HUES6 (cell line): Measurements from ENCODE around the gene DDIT4.

Experiments
- H3K27ac ChIP-seq: 2 replicates; pipeline ENCODE4 v1.7.0; 2013; ENCODE audit warnings: low read depth, mild to moderate bottlenecking, low read length, inconsistent platforms
- H3K27me3 ChIP-seq: 2 replicates; pipeline ENCODE4 v1.6.1; 2013; ENCODE audit warnings: low read length; ENCODE audit not compliant: control insufficient read depth, insufficient read depth
- H3K36me3 ChIP-seq: 2 replicates; pipeline ENCODE4 v1.6.1; 2013; ENCODE audit warnings: low read length; ENCODE audit not compliant: control insufficient read depth, insufficient read depth
- H3K4me1 ChIP-seq: 2 replicates; pipeline ENCODE4 v1.6.1; 2013; ENCODE audit warnings: low read length; ENCODE audit not compliant: control insufficient read depth, insufficient read depth
- H3K4me3 ChIP-seq: 2 replicates; pipeline ENCODE4 v1.5.1; 2013; ENCODE audit warnings: low read depth, low read length
- H3K9ac ChIP-seq: one replicate; pipeline ENCODE4 v1.6.1; 2013; ENCODE audit warnings: mild to moderate bottlenecking, low read length
- H3K9me3 ChIP-seq: 2 replicates; pipeline ENCODE4 v1.6.1; 2013; ENCODE audit warnings: low read depth, low read length; ENCODE audit not compliant: control insufficient read depth, insufficient read depth

DDIT4 gene

DNA sequence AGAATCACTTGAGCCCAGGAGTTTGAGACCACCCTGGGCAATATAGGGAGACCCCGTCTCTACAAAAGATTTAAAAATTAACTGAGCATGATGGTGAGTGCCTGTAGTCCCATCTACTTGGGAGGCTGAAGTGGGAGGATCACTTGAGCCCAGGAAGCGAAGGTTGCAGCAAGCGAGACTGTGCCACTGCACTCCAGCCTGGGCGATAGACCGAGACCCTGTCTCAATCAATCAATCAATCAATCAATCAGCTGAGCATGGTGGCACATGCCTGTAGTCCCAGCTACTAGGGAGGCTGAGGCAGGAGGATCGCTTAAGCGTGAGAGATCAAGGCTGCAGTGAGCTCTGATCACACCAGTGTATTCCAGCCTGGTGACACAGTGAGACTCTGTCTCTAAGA is 40.5 kb downstream of the DDIT4 start:
- Histone ChIP-seq H3K27ac (no peak overlapping the region), H3K4me3 (no peak overlapping the region), H3K9ac (no peak overlapping the region), H3K4me1 (peaks cover 30% of the 10 kb centered on the region), H3K36me3 (no peaks in the 10 kb centered on the region), H3K27me3 (no peaks in the 10 kb centered on the region), H3K9me3 (no peaks in the 10 kb centered on the region)

DNA sequence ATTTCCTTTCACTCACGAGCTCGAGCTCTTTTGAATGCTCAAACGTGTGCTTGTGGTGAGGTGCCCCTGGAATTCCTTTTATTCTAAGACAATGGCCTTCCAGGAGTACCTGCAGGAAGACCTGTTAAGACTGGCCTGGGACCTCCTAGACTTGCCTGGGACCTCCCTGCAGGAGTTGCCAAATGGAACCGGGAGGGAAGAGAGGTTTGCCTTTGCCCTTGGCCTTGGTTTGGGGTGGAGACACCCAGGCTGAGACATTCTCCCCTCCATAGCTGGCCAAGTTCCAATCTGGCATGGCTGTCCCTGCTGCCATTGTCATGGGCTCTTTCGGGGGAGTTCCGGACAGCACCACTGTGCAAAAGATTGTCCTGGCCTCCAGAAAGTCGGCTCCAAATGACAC is 41.3 kb downstream of the DDIT4 start:
- Histone ChIP-seq H3K4me3 (no peak overlapping the region), H3K4me1 (peaks cover 27% of the 10 kb centered on the region)

DNA sequence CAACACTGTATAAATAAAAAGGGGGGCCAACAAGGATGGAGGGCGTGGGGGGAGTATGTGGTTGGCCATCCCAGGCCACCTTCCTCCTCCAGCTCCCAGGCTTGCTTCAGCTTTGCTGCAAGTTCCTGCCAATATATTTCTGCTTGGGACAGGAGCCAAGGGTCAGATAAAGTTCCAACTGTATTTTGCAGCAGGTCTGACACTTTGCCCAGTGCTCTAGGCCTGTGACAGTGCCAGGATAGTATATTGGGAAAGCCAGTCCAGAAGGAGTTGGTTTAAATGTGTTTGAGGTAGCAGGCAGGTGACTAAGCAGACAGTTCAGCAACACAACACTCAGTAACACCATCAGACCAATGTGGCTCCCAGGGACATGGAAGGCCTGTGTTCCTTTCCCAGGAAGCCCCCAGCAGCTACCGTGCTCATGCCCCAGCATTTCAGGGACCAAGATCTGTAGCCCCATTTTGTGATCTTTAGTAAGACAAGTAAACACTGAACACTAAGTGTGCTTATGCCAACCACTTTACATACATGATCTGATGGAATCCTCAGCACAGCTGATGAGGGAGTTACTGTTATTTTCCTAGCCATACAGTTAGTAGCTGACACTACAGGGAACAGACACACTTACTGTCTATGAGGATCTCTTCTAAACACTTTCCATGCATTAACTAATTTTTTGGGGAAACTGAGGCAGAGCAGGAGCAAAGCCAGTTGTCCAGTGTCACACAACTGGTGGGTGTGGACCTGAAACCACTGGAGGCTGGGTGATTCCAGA is 42.1 kb downstream of the DDIT4 start:
- Histone ChIP-seq H3K27me3 (no peaks in the 10 kb centered on the region), H3K4me1 (peaks cover 27% of the 10 kb centered on the region), H3K4me3 (no peak overlapping the region), H3K9ac (no peak overlapping the region), H3K36me3 (no peaks in the 10 kb centered on the region), H3K9me3 (no peaks in the 10 kb centered on the region), H3K27ac (no peak overlapping the region)

More for the DNA sequence above, 41.3 kb downstream of the DDIT4 start:
- Histone ChIP-seq H3K9me3 (no peaks in the 10 kb centered on the region), H3K36me3 (no peaks in the 10 kb centered on the region), H3K27me3 (no peaks in the 10 kb centered on the region), H3K9ac (no peak overlapping the region), H3K27ac (no peak overlapping the region)

DNA sequence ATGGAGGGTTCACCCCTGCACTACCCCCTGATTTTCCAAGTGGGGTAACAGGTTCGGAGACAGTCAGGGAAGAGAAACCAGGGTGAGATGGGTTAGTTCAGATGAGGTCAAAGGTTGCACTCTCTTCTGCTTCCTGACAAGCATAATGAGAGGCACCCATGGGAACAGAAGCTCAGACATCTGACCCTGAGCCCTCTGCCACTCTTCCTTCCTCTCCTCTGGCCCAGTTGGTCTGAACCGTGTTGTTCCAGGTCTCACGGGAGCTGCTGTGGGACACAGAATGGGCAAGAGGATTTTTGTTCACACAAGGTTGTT is 42.6 kb downstream of the DDIT4 start:
- Histone ChIP-seq H3K36me3 (no peaks in the 10 kb centered on the region), H3K9me3 (no peaks in the 10 kb centered on the region), H3K27me3 (no peaks in the 10 kb centered on the region), H3K4me1 (peaks cover 31% of the 10 kb centered on the region), H3K4me3 (no peak overlapping the region), H3K27ac (no peak overlapping the region), H3K9ac (no peak overlapping the region)

DNA sequence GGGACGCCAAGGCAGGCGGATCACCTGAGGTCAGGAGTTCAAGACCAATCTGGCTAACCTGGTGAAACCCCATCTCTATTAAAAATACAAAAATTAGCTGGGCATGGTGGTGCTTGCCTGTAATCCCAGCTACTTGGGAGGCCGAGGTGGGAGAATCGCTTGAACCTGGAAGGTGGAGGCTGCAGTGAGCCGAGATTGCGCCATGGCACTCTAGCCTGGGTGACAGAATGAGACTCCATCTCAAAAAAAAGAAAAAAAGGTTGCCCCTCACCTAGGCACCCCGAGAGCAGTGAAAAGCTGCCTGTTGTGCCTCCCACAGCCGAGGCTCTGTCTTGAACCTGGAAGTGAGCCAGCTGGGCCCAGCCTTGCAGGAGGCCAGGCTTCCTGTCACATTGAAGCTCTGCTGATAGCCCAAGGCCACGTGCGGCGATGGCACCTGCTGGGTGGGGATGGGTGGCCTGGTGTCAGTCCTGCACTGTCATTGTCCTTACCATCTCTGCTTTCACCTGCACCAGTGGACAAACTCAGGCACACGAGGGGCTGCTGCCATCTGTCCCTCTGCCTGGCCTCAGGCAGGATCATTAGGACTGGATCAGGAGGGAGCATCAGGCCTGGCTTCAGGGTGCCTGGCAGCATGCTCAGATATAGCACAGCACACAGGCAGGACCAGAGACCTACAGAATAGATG is 43.2 kb downstream of the DDIT4 start:
- no peak overlapping the region for H3K9ac ChIP-seq
- H3K27me3 ChIP-seq = no peaks in the 10 kb centered on the region
- H3K9me3 ChIP-seq = no peaks in the 10 kb centered on the region
- H3K4me1 ChIP-seq = peaks cover 37% of the 10 kb centered on the region
- H3K4me3 ChIP-seq = no peak overlapping the region
- no peak overlapping the region for H3K27ac ChIP-seq
- H3K36me3 ChIP-seq = no peaks in the 10 kb centered on the region

DNA sequence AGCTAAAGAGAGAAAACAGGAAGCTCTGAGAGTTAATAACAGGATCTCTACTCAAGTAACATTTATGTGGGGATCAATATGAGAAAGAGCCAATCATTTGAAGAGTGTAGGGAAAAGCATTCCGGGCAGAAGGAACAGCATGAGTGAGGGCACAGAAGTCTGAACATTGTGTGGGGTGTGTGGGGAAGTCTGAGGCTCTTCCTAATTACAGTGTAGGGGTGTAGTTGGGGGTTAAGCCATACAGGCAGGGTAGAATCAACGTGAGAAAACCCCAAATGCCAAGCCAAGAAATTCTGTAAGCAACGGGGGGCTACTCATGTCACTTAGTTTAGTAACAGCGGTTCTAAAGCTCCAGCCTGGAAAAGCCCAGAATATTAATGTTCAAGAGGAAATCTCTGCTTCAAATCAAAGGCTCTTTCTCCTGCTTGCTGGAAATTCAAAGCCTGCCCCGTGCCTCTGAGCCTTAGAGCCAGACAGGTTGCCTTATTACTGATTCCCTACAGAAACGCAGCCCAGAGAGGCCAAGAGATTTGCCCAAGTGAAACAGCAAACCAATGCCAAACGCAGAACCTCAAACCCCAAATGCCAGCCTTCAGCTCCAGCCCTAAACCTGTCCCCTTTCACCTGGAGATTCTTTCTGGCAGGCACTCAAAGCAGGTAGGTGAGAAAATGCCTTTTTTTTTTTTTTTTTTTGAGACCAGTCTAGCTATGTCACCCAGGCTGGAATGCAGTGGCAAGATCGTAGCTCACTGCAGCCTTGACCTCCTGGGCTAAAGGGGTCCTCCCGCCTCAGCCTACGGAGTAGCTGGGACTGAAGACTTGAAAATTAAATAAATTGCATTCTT is 44.9 kb downstream of the DDIT4 start:
- H3K27ac ChIP-seq = peak overlapping the region; percentile 76; the same call in 1 of the 2 replicates
- peaks cover 49% of the 10 kb centered on the region for H3K4me1 ChIP-seq
- peak overlapping the region; percentile 66 for H3K9ac ChIP-seq
- H3K36me3 ChIP-seq = no peaks in the 10 kb centered on the region
- no peaks in the 10 kb centered on the region for H3K27me3 ChIP-seq
- H3K4me3 ChIP-seq = peak overlapping the region; percentile 46; the same call in 1 of the 2 replicates
- no peaks in the 10 kb centered on the region for H3K9me3 ChIP-seq

DNA sequence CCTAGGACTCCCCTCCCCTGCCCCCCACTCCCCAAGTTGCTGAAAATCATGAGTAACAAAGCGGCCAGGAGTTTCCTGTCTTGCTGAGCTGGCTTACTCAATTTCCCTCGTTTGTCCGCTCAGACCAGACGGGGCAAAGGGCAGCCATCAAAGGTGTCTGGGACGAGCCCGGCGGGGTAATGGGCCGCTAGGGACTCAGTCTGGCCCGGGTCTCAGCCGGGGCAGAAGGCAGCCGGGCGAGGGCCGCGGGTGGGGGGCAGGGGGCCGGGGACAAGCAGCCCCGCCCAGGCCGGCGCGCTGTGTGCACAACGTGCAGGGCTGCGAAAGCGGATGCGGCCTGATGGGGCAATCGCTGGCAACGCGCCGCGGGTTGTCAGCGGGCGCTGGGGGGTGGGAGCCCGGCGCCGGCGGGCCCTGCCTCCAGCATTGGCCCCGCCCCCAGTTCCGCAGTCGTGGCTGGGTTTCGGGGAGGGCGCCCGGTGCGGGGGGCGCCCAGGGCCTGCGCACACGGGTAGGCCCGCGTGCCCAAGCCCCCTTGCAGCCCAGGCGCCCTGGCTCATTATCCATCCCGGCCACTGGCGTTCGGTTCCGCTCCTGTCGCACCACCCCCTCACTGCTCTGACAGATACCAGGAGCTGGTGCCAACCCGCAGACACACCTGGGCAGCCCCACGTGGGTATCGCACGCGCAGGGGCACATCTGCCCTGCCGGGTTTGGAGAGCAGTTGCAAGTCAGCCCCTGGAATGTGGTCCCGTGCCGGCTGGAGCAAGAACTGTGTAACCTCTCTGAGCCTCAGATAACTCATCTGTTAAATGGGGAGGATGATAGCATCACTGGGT is 45.9 kb downstream of the DDIT4 start:
- no peaks in the 10 kb centered on the region for H3K9me3 ChIP-seq
- no peaks in the 10 kb centered on the region for H3K27me3 ChIP-seq
- peak overlapping the region; percentile 66 for H3K9ac ChIP-seq
- H3K36me3 ChIP-seq = no peaks in the 10 kb centered on the region
- H3K4me1 ChIP-seq = peaks cover 49% of the 10 kb centered on the region
- H3K27ac ChIP-seq = peak overlapping the region; percentile 78; the same call in 1 of the 2 replicates
- H3K4me3 ChIP-seq = peak overlapping the region; percentile 46

DNA sequence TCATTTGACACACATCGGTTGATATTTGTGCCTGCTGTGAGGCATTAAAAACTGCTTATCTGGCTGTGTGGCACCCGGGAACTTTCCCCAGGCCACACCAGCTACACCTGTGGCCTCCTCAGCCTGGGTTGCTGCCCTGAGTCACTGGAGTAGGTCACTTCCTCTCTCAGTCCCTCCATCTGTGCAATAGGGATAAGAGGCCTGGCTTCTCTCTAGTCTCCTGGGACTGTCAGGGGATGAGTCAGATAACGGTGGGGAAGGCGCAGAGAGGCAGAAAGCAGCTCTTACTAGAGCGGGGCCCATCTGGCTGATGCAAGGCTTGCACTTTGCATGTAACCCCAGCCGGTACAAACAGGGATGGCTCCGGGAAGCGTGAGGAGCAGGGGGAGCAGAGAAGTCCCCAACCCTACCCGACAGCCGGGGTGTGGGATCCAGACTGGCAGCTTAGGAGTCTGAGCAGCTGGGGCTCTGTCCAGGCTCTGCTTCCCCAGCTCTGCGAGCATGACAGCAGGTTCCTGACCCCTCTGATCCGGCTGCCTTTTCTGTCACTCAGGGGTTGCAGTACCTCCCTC is 47.0 kb downstream of the DDIT4 start:
- H3K4me3 ChIP-seq = no peak overlapping the region
- H3K36me3 ChIP-seq = no peaks in the 10 kb centered on the region
- H3K9me3 ChIP-seq = no peaks in the 10 kb centered on the region
- peak overlapping the region; percentile 85 for H3K9ac ChIP-seq
- H3K4me1 ChIP-seq = peaks cover 50% of the 10 kb centered on the region
- no peaks in the 10 kb centered on the region for H3K27me3 ChIP-seq
- H3K27ac ChIP-seq = peak overlapping the region; percentile 78

DNA sequence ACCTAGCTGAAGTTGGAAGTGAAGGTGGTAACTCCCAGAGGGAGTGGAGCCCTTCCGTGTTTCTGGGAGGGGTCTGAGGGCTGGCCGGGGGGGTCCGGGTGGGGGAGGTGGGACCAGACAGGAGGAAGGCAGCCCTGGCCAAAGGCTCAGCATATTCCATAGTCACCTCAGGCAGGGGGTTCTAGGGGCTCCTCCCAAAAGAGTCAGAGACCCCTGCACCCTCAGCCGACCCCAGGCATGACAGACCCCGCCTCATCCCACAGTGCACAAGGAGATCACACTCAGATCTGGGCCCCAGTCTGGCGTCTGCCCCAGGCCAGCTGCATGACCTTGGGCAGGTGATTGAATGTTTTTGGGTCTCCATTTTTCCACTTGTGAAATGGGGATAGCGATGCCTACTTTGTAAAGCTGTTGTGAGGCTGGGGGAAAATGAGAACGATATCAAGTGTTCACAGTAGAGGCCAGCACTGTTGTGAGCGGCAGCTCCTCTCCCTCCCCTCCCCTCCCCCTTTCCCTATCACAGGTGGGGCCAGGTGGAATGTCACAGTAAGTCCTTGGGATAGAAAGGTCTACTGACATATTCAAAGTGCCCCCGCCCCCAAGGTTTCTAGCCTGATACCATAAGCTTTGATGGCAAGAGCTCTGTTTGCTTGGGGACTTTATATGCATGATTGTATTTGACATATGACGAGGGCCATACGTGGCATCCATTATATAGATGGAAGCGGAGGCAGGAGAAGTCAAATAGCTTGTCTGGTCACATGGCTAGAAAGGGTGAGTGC is 47.7 kb downstream of the DDIT4 start:
- peak overlapping the region; percentile 85 for H3K9ac ChIP-seq
- H3K4me3 ChIP-seq = no peak overlapping the region
- peaks cover 49% of the 10 kb centered on the region for H3K4me1 ChIP-seq
- H3K27ac ChIP-seq = peak overlapping the region; percentile 78
- H3K27me3 ChIP-seq = no peaks in the 10 kb centered on the region
- H3K36me3 ChIP-seq = no peaks in the 10 kb centered on the region
- H3K9me3 ChIP-seq = no peaks in the 10 kb centered on the region

DNA sequence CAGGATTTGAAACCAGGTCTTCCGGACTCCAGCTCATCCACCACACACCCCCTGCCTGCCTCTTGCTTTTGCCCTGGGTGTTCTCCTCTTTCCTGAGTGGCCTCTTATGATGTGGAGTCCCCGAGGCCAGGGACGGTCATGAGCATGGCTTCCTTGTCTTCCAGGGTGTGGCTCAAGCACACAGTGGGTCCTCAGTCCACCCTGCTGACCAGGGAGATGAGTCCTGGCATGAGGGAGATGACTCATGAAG is 48.2 kb downstream of the DDIT4 start:
- Histone ChIP-seq H3K9ac (peak overlapping the region; percentile 7), H3K9me3 (no peaks in the 10 kb centered on the region), H3K27me3 (no peaks in the 10 kb centered on the region), H3K36me3 (no peaks in the 10 kb centered on the region), H3K4me1 (peaks cover 49% of the 10 kb centered on the region), H3K27ac (no peak overlapping the region), H3K4me3 (no peak overlapping the region)
